HG02678 (cell line): ENCODE measurements around the gene PHF13.

ENCODE experiments used
- ATAC-seq: cut with Tn5 transposase; IDR thresholded peaks from one replicate; pipeline ENCODE4 v1.9.1; 2021; ENCODE audit warnings: mild to moderate bottlenecking, moderate library complexity; ENCODE audit not compliant: unreplicated experiment

Gene PHF13

DNA sequence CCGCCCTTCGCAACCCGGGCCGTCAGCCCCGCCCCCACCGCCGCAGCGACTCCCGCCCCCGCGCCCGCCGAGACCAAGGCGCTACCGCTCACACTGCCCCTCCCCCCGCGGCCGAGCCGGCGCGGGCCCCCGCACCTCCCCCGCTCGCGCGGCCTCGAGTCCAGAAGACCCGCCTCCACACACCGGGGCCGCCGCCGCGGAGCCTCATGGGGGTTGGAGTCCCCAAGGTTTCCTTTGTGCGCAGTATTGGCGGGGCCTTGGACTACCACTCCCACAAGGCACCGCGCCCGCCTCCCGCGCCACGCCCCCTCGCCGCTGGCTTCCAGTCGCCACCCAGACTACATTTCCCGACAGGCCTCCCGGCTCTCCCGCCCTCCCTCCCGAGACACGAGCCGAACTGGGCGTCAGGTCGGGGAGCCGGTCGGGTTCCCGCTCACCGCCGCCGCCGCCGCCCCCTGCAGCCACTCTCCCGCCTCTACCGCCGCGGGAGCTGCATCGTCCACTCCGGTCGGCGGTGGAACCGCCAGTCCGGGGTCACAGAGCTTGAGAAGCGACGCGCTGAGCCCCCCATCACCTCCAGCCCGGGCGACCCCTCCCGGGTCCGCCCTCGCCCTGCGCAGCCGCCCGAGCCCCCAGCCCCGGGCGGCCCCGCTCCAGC lies at the start of gene PHF13:
Gene PHF13, plus strand, starts transcription at position 371 of the 658 bp plus-strand sequence. CDS start 336 bp downstream, outside the sequence.
- peak; percentile 94 for ATAC-seq

DNA sequence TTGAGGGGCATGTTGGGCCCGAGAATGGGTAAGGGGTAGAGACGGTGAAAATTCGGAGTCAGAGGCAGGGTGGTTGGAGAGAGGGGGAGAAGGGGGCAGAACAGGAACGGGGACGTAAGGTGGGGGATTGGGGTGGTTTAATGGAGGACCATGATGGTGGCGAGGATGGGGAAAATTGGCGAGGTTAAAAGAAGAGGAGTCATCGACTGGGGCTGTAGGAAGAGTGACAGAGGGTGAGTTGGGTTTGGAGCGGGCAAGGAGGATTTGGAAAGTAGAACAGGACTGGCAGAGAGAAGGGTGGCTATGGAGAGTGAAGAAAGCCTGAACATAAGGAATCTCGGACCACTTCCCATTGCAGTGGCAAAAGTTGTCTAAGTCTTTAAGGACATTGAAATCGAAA lies 44.5 kb upstream of the PHF13 start:
- no peak for ATAC-seq

DNA sequence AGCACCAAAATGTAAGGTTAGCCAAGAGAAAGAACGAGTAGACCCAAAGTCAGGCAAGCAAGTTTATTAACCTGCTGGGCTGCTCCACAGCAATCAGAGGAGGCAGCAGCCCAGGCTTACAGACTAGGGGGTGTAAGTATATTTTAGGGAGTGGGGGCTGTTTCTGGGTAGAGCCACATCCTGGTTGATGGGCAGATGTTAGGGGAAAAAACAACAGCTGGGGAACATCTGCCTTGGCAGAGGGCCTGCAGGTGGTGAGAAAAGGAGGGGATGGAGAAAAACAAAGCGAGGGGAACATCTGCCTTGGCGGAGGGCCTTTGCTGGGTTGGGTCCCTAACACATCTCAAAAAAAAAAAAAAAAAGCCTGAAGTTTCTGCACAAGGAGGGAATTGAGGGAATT lies 43.4 kb upstream of the PHF13 start:
- no peak for ATAC-seq

DNA sequence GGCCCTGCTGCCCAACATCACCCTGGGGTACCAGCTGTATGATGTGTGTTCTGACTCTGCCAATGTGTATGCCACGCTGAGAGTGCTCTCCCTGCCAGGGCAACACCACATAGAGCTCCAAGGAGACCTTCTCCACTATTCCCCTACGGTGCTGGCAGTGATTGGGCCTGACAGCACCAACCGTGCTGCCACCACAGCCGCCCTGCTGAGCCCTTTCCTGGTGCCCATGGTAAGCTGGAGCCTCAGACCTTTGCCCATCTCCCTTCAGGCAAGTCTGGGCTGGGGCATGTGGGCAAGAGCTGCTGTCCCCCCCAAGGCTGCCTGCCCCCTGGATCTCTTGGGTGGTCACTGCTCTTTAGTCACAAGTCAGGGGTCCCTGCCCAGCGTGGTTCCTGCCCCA lies 42.5 kb upstream of the PHF13 start:
- ATAC-seq: no peak

DNA sequence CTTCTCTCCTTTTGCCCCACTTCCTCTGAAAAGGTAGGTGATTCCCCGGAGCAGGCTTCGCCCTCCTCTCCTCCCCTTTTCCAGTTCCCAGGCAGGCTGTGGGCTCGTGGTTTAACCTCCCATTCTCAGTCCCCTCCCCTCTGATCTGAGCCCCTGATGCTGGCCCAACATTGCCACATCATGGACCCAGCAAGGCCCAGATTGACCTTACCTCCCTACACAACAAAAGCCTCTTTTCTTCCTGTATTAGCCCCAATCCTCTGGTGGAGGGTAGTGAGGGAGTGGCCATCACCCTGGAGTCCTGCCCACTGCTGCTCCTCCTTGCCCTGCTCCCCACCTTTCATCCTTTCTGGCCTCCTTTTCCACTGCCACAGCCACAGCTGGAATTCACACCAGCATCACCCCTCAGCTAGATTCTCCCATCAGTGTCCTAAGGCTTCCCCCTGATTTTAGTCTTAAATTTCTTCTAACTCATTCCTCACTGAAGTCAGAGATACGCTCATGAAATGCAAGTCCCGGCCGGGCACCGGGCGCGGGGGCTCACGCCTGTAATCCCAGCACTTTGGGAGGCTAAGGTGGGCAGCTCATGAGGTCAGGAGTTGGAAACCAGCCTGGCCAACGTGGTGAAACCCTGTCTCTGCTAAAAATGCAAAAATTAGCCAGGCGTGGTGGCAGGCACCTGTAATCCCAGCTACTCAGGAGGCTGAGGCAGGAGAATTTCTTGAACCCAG lies 40.7 kb upstream of the PHF13 start:
- no peak for ATAC-seq

DNA sequence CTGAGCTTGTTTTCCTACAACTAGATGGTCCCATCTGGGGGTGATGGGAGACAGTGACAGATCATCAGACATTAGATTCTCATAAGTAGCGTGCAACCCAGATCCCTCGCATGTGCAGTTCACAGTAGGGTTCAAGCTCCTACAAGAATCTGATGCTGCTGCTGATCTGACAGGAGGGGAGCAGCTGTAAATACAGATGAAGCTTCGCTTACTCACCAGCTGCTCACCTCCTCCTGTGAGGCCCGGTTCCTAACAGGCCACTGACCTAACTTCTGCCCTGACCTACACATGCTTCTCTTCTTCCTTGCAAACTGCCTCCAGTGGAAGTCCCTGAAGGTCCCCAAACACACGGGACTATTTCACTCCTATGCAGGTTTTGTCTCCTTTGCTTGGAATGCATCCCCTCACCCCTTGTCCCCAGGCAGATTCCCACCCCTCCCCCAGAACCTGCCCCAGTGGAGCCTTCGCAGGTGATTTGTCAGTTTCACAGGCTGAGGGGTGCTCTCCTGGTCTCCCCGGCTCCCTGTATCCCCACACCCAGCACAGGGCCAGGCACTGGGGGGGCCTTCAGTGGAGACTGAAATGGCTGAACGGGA lies 39.4 kb upstream of the PHF13 start:
- ATAC-seq: no peak

DNA sequence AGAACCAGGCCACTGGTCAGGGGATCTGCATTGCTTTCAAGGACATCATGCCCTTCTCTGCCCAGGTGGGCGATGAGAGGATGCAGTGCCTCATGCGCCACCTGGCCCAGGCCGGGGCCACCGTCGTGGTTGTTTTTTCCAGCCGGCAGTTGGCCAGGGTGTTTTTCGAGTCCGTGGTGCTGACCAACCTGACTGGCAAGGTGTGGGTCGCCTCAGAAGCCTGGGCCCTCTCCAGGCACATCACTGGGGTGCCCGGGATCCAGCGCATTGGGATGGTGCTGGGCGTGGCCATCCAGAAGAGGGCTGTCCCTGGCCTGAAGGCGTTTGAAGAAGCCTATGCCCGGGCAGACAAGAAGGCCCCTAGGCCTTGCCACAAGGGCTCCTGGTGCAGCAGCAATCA lies 38.7 kb upstream of the PHF13 start:
- ATAC-seq: no peak

DNA sequence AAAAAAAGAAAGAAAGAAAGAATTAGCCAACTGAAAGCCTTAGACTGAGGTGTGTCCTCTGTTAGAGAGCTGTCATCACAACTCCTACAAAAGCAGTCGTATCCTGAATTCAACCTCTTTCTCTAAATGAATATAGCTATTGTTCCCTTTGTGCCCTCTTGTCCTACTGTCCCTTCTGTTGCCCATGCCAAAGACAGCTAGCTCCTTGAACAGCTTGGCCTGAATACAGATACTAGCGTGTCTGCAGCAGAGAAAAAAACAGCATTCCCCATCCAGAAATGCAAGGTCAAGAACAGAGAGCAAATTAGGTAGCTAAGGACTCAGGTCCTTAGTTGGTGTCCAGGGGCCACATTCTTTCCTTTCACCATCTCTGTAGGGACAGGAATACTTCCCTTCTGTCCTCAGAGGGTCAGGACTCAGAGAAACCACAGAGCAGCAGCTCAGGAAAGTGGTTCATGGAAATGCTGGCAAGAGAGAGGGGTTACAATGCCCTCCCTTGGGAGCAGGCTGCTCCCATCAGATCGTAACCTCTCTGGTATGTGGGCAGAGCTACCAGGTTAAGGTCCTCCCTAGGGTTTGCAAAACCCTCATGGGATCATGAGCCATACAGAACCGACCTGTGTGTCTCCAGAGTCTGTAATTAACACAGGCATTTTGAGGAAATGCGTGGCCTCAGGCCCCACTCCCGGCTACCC lies 35.6 kb upstream of the PHF13 start:
- ATAC-seq: no peak

DNA sequence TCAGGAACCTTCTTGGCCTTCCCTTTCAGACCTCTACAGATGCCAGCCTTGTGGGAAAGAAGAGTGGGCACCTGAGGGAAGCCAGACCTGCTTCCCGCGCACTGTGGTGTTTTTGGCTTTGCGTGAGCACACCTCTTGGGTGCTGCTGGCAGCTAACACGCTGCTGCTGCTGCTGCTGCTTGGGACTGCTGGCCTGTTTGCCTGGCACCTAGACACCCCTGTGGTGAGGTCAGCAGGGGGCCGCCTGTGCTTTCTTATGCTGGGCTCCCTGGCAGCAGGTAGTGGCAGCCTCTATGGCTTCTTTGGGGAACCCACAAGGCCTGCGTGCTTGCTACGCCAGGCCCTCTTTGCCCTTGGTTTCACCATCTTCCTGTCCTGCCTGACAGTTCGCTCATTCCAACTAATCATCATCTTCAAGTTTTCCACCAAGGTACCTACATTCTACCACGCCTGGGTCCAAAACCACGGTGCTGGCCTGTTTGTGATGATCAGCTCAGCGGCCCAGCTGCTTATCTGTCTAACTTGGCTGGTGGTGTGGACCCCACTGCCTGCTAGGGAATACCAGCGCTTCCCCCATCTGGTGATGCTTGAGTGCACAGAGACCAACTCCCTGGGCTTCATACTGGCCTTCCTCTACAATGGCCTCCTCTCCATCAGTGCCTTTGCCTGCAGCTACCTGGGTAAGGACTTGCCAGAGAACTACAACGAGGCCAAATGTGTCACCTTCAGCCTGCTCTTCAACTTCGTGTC lies 34.7 kb upstream of the PHF13 start:
- no peak for ATAC-seq

DNA sequence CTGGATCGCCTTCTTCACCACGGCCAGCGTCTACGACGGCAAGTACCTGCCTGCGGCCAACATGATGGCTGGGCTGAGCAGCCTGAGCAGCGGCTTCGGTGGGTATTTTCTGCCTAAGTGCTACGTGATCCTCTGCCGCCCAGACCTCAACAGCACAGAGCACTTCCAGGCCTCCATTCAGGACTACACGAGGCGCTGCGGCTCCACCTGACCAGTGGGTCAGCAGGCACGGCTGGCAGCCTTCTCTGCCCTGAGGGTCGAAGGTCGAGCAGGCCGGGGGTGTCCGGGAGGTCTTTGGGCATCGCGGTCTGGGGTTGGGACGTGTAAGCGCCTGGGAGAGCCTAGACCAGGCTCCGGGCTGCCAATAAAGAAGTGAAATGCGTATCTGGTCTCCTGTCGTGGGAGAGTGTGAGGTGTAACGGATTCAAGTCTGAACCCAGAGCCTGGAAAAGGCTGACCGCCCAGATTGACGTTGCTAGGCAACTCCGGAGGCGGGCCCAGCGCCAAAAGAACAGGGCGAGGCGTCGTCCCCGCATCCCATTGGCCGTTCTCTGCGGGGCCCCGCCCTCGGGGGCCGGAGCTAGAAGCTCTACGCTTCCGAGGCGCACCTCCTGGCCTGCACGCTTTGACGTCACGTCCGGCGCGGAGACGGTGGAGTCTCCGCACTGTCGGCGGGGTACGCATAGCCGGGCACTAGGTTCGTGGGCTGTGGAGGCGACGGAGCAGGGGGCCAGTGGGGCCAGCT lies 34.0 kb upstream of the PHF13 start, which contains the start of gene ZBTB48:
Gene ZBTB48, plus strand, starts transcription at position 621 of the 745 bp plus-strand sequence. CDS start 616 bp downstream, outside the sequence.
- ATAC-seq: peak; percentile 96

DNA sequence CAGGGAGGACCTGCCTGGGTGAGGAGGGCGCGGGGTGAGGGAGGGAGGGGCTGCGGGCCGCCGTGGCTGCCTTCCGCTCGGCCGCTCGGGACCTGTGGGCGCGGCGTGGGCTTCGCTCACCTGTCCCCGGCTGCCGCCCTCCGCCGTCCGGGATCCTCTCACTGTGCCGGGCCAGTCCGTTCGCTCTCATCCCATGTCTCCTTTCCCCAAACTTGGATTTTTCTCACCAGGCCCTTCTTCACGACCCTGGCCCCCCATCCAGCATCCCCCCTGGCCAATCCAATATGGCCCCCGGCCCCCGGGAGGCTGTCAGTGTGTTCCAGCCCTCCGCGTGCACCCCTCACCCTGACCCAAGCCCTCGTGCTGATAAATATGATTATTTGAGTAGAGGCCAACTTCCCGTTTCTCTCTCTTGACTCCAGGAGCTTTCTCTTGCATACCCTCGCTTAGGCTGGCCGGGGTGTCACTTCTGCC lies 33.4 kb upstream of the PHF13 start:
- no peak for ATAC-seq

DNA sequence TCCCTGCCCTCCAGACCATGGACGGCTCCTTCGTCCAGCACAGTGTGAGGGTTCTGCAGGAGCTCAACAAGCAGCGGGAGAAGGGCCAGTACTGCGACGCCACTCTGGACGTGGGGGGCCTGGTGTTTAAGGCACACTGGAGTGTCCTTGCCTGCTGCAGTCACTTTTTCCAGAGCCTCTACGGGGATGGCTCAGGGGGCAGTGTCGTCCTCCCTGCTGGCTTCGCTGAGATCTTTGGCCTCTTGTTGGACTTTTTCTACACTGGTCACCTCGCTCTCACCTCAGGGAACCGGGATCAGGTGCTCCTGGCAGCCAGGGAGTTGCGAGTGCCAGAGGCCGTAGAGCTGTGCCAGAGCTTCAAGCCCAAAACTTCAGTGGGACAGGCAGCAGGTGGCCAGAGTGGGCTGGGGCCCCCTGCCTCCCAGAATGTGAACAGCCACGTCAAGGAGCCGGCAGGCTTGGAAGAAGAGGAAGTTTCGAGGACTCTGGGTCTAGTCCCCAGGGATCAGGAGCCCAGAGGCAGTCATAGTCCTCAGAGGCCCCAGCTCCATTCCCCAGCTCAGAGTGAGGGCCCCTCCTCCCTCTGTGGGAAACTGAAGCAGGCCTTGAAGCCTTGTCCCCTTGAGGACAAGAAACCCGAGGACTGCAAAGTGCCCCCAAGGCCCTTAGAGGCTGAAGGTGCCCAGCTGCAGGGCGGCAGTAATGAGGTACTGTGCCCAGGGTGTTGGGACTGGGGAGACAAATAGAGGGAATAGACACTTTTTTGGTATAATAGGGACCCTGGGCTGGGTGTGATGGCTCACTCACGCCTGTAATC lies 32.7 kb upstream of the PHF13 start:
- no peak for ATAC-seq

DNA sequence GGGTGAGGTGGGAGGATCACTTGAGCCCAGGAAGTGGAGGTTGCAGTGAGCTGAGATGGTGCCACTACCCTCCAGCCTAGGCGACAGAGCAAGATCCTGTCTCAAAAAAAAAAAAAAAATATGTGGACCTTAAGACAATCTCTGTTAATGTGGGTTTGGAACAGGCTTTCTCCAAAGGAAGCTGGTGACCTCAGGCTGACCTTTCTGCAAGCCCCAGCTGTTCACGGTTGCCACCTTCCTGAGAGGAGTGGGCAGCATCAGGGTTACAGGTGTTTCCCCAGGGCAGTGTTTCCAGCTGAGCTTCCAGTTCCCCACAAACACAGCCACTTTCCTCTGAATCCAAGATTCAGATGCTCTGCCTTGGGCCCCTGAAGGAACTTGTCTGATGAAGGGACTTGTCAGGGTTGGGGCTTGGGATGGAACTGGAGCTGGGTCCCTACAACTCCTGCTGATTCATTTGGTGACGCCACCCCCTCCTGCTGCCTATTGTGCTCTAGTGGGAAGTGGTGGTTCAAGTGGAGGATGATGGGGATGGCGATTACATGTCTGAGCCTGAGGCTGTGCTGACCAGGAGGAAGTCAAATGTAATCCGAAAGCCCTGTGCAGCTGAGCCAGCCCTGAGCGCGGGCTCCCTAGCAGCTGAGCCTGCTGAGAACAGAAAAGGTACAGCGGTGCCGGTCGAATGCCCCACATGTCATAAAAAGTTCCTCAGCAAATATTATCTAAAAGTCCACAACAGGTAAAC lies 31.8 kb upstream of the PHF13 start:
- ATAC-seq: no peak

DNA sequence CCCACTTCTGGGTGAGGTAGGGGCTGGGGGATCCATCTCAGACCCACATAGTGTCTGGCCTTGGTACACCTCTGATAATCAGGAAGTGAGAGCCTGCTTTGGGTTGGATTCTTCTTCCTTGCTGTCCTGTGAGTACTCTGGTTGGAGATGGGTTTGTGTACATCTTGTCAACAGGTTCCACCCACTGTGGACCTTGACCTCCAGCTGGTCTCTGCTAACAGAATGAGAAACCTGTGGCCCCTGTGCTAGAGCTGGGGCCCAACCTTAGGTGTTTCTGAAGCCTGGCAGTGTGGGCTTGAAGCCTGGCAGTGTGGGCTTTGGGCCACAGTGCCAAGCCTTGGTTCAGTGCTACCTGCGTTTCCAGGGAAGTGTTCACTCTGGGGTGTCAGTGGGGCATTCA lies 31.2 kb upstream of the PHF13 start:
- ATAC-seq: no peak

DNA sequence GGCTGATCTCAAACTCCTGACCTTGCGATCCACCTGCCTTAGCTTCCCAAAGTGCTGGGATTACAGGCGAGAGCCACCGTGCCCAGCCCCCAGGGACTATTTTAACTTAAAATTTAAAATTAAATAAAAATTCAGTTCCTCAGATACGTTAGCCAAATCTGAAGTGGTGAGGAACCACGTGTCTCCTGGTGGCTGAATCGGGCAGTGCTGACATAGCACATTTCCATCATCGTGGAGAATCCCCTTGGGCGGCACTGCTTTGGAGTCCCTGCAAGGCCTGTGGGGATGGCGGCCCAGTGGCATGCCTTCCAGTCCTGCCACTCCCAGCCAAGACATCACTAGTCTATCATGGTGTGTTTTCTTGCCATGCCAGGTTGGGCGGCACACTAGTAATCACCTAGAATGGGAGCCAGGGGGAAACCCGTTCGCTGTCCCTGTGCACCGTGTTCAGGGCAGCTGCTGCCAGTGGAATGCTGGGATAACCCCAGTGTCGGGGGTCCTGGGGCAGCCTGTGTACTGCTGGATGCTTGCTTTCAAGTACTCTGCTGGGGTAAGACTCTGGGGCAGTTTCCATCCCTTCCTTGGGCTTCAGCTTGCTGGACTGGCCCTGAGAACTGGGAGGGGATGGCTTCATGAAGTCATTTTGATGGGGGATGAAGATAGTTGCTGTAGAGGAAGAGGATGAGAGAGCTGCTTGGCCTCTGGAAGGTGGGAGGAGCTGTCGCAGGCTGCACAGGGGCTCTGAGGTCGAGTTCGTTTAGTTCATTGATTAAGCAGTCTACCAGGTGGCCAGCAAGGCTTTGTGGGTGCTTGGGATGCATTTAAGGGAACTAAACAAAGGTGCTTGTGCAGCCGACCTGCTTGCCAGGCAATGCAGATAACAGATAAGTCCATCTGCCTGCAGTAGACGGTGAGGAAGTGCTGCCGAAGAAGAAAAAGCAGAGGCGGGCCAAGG lies 29.1 kb upstream of the PHF13 start:
- ATAC-seq: no peak

DNA sequence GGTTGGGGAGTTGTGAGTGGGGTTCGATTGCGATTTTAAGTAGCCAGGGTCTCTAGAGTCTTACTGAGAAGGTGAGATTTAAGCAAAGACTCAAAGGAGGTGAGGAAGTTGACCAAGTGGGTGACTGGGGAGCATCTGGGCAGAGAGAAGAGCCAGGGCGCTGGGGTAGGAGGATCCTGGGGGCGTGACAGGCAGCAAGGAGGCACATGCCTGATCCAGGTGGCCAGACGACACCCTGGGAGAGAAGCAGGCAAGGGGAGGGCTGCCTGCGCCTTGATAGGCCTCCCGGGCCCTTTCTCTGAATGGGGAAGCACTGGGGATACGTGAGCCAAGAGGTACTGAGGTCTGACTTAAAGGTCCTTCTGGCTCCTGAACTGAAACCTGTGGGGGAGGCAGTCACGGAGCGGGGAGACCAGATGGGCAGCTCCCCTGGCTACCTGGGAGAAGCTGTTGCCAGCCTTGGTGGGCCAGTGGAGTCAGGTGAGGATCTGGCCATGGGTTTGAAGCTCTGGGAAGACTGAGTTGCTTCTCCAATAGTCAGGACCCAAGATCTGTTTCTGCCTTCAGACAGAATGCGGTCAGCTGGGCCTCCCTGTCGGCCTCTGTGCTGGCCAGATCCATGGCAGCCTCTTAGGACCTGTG lies 28.3 kb upstream of the PHF13 start:
- ATAC-seq: no peak

DNA sequence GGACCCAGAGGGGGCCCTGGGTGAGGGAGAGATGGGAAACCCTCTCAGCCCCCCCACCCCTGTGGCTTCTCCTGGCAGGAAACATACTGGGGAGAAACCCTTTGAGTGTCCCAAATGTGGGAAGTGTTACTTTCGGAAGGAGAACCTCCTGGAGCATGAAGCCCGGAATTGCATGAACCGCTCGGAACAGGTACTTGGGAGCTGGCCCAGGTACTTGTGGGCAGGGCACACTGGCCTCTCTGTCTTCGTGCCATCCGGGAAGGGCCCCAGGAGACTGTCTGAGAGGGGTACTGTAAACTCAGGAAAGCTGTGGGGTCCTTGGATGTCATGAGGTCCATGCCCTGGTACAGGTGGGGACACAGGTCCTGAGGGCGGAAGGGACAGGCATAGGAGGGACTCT lies 27.7 kb upstream of the PHF13 start:
- ATAC-seq: no peak
